ENCODE data around the gene MECP2.
A peak's percentile ranks its signal among the peaks of the same experiment; 100 is the strongest.
"Not testable (repeated sequence)": the region's sequence is repeated elsewhere in the genome, so short reads cannot be mapped to it uniquely, and the experiment has no call there.

MECP2 gene

DNA sequence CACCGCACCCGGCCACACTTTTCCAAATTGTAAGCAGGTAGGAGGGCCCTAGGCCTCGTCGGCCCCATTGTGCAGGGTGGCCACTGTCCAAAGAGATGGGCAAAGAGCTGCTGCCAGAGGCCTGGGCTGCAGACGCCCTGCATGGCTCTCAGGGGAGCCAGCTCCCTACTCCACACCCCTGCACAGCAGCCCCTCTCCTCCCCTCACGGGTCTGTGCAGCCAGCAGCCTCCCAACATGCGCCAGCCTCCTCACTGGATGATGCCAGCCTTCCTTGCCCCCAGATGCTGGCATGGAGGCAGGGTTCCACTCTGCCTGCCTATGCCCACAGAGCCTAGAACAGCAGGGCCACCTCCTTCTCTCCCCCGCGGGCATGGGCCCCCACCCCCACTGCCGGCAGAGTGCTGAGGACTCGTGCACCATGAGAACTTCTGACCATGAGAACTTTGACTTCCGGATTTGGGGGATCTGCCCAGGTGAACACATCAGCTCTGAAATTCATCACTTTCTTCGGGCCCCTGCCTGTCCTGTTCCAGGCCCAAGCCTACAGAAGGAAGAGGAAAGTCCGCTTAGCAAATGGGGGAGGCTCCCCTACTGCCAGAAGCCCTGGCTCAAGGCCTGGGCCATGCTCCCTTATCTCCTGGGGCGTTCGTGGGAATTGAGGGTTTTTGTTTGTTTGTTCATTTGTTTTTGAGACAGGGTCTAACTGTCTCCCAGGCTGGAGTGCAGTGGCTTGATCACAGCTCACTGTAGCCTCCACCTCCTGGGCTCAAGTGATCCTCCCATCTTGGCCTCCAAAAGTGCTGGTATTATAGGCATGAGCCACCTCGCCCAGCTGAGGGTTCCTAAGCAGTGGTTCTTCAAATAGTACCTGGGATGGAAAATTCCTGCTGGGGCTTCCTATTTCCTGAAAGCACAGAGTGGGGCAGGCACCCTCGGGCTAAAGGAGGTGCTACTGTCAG, 85.9 kb downstream of the MECP2 start:
- ATAC-seq (replicated peaks) (no peak), DNase-seq (no peak)
- H3K4me1 Mint-ChIP-seq (ENCODE audit: low read depth in 2 of 2) = peaks cover 12 to 14% of the 10 kb centered on the region in 2 donors
- no peaks in the 10 kb centered on the region for H3K27me3 Mint-ChIP-seq
- H3K36me3 Mint-ChIP-seq (ENCODE audit: insufficient read depth) = peaks cover 50% of the 10 kb centered on the region
- H3K9me3 Mint-ChIP-seq = no peaks in the 10 kb centered on the region
- H3K4me3 Mint-ChIP-seq = no peak overlapping the region
- peak overlapping the region in 1 of 2 donors; percentile 38 for H3K27ac Mint-ChIP-seq

DNA sequence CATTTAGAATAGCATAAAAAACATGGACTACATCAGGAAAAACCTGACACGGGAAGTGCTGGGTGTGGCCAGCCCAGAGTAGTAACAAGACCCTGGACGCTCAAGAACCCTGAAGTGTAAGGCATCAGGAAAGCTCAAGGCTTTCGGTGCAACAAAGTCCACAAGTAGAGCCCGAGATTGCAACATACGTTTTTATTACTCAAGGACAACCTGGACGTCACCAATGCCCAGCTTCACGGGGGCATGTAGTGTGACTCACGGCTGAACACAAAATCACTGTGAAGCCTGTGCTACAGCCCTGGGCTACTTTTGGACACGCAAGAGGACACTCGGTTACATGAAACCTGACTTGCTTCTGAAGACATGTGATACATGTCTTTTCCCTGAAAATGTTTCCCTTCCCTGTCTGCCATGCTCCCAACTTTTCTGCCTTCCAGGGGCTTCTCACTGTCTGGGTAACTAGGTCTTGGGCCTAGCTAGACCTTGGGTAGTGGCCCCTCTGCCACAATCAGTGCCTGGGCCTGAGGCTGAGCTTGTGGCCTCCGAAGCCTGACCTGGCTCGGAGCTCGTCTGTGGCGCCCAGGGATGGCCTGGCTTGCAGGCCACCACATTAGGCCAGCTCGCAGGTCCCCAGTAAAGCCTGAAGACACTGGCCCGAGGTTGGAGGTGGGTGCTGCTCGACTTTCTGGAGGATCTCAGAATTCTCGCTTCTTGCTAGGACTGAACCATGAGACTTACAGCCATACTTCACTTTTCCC, 87.0 kb downstream of the MECP2 start:
- DNase-seq (no peak), ATAC-seq (replicated peaks) (no peak)
- Mint-ChIP-seq H3K4me3 (no peak overlapping the region), H3K27me3 (no peaks in the 10 kb centered on the region), H3K4me1 (ENCODE audit: low read depth in 2 of 2) (peaks cover 9 to 12% of the 10 kb centered on the region in 2 donors), H3K36me3 (ENCODE audit: insufficient read depth) (peaks cover 43% of the 10 kb centered on the region), H3K9me3 (no peaks in the 10 kb centered on the region), H3K27ac (no peak overlapping the region)

DNA sequence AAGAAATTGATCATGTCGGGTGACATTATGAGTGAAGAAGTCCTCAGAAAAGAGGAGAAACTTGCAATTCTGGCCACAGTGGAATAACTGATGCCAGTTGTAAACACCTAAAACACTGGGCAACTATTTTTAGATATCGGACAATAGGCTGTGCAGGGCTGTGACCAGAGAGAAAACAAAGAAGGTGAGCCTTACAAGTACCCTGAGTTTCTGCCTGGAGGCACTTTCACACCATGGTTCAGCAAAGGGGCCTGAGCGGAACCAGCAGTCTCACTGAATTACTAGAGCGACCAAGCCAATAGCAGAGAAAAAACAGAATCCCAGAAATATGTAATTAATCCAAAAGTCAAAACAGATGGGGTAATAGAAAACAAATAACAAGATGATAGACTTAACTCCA, 89.0 kb downstream of the MECP2 start:
- no peak for ATAC-seq (replicated peaks)
- no peaks in the 10 kb centered on the region for H3K27me3 Mint-ChIP-seq
- no peaks in the 10 kb centered on the region for H3K9me3 Mint-ChIP-seq
- DNase-seq = no peak
- H3K36me3 Mint-ChIP-seq (ENCODE audit: insufficient read depth) = peaks cover 30% of the 10 kb centered on the region
- H3K27ac Mint-ChIP-seq = peak overlapping the region in 1 of 2 donors; percentile 23
- H3K4me1 Mint-ChIP-seq (ENCODE audit: low read depth in 2 of 2) = peaks cover 3 to 4% of the 10 kb centered on the region in 2 donors
- no peak overlapping the region for H3K4me3 Mint-ChIP-seq

DNA sequence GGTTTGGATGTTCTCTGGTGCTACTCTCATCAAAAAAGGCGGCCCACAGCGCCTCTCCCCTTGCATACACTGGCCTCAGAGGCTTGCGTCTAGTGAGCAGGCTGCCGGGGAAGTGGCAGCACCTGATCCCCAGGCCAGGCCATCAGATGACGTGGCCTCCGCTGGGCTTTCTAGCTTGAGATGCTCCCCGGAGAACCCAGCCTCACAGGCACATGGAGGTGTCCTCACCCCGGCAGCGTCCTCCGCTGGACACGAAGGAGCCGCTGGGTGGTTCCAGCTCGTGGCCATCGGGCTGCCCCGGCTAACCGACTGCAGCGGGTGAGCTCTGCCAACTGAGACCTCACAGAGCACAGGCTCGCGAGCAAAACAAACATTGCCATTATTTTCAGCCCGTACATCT, 90.6 kb downstream of the MECP2 start:
- H3K27ac Mint-ChIP-seq = no peak overlapping the region
- peaks cover 13 to 14% of the 10 kb centered on the region in 2 donors for H3K4me1 Mint-ChIP-seq (ENCODE audit: low read depth in 2 of 2)
- ATAC-seq (replicated peaks) = no peak
- no peak overlapping the region for H3K4me3 Mint-ChIP-seq
- H3K36me3 Mint-ChIP-seq (ENCODE audit: insufficient read depth) = peaks cover 25% of the 10 kb centered on the region
- no peaks in the 10 kb centered on the region for H3K27me3 Mint-ChIP-seq
- H3K9me3 Mint-ChIP-seq = no peaks in the 10 kb centered on the region
- DNase-seq = no peak

DNA sequence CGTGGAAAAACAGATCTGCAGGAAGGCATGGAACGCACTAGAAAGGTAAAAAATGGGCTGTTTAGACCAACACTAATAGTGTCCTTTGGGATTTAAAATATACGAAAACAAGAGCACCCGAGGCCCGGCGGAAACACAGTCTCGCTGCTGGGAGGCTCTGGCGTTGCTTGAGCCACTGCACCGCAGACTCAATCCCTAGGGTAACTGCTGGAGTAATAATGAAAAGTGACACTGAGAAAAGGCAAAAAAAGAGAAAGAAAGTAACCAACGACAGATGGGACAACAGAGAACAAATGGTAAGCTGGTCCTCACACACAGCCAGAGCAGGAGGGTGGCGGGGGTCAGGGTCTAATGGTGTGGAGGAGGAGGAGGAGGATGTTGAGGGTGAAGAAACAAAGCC, 93.2 kb downstream of the MECP2 start:
- H3K4me3 Mint-ChIP-seq = no peak overlapping the region
- H3K36me3 Mint-ChIP-seq (ENCODE audit: insufficient read depth) = peaks cover 16% of the 10 kb centered on the region
- no peak for ATAC-seq (replicated peaks)

DNA sequence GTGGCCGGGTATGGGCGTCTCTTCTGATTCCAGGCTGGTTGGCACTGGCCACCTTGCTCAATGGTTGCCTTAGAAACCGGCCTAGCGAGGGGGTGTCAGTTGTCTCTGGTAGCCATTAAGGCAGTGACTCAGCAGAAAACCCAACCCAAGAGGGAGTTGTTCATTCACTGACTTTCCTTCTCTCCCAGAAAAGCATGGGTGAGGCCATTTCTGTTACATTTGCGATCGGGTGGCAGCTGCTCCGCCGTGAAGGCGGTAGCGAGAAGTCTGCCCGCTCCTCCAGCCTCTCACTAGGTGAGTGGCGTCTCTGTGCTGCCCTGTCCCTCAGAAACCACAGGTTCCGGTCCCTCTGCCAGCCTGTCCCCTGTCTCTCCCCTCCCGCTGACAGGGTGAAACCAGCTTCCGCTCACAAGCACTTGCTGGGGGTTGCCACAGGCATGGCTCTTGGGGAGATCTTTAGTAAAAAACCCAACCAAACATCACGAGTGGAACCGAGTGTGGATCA, 95.2 kb downstream of the MECP2 start:
- ATAC-seq (replicated peaks) (peak; percentile 95), DNase-seq (peak; percentile 38 to 51 (median 48))
- Mint-ChIP-seq H3K4me3 (peak overlapping the region; percentile 77 to 81), H3K36me3 (ENCODE audit: insufficient read depth) (peaks cover 2% of the 10 kb centered on the region), H3K27ac (peak overlapping the region; percentile 59 to 90), H3K9me3 (no peaks in the 10 kb centered on the region), H3K4me1 (ENCODE audit: low read depth in 2 of 2) (peaks cover 11 to 18% of the 10 kb centered on the region in 2 donors), H3K27me3 (no peaks in the 10 kb centered on the region)

More for the DNA sequence above, 93.2 kb downstream of the MECP2 start:
- no peaks in the 10 kb centered on the region for H3K27me3 Mint-ChIP-seq
- H3K9me3 Mint-ChIP-seq = no peaks in the 10 kb centered on the region
- peaks cover 14 to 18% of the 10 kb centered on the region in 2 donors for H3K4me1 Mint-ChIP-seq (ENCODE audit: low read depth in 2 of 2)
- DNase-seq = no peak
- H3K27ac Mint-ChIP-seq = peak overlapping the region in 1 of 2 donors; percentile 66

DNA sequence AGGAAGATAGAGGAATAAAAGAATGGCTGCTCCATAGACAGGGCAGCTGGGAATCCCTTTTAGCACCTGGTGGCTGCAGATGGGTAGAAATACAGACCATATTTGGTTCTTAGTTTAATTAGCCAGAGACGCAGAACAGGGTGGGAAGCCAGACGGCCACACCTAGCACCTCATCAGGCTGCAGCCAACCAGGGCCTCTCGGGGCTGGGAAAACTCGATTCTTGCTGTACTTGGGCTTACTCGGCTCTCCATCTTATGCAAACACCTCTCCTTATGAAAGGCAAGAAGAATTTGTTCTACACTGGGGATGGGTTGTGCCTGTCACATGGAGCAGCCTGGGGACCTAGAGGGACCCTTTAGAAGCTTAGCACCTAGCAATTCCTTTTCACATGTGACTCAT, 97.5 kb downstream of the MECP2 start:
- no peak for DNase-seq
- no peak for ATAC-seq (replicated peaks)
- Mint-ChIP-seq H3K27ac (no peak overlapping the region), H3K36me3 (ENCODE audit: insufficient read depth) (peaks cover 2% of the 10 kb centered on the region), H3K9me3 (no peaks in the 10 kb centered on the region), H3K27me3 (no peaks in the 10 kb centered on the region), H3K4me1 (ENCODE audit: low read depth in 2 of 2) (peaks cover 11 to 18% of the 10 kb centered on the region in 2 donors), H3K4me3 (no peak overlapping the region)

DNA sequence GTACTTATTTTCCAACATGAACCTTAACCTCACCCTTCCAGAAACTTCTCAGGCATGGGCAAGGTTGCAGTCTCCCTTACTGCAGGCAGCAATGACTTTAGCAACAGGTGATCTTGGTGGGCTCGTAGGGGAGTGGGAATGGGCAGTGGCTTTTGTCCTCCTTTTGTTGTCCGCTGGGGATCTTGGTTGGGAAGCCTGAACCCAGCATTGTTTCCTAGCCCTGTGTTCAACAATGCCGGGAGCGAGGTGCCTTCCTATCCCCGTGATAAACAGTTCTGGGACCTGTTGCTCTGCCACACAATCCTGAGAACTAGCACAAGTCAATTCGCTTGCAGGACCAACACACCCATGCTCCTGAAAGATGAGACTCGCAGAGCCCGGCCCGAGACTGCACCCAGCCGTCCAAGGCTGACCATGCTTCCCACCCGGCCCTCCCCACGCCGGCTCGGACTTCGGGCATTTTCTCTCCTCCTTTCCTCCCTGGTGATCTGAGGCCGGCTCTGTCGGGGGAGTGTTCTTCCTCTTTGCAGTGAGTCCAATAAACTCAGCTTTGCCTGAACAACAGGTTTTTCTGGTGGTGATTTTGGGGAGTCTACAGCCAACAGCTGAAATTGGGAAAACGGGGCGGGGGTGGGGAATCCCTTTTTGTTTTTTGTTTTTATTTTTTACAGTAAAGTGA, 98.0 kb downstream of the MECP2 start:
- Mint-ChIP-seq H3K27me3 (no peaks in the 10 kb centered on the region), H3K27ac (no peak overlapping the region), H3K4me3 (no peak overlapping the region), H3K36me3 (ENCODE audit: insufficient read depth) (peaks cover 2% of the 10 kb centered on the region), H3K9me3 (no peaks in the 10 kb centered on the region), H3K4me1 (ENCODE audit: low read depth in 2 of 2) (peaks cover 11 to 18% of the 10 kb centered on the region in 2 donors)
- DNase-seq = no peak
- no peak for ATAC-seq (replicated peaks)

DNA sequence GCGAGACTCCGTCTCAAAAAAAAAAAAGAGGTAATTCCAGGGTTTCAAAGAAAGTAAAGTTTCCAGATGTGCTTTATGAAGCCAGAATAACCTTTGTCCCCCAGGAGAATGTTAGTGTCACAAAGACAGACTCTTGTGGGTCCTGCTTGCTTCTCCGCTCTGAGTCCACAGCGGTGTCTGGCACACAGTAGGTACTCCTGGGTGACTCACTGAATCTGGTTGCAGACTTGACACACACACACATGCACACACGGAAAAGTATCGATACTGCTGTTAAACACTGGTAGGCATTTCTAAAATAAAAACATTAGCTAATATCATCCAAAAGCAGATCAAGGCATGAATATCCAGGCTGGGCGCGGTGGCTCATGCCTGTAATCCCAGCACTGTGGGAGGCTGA, 102.0 kb downstream of the MECP2 start:
- DNase-seq = no peak
- H3K27ac Mint-ChIP-seq = no peak overlapping the region
- H3K4me1 Mint-ChIP-seq (ENCODE audit: low read depth in 2 of 2) = peaks cover 2 to 4% of the 10 kb centered on the region in 2 donors
- H3K9me3 Mint-ChIP-seq = no peaks in the 10 kb centered on the region
- H3K4me3 Mint-ChIP-seq = no peak overlapping the region
- no peaks in the 10 kb centered on the region for H3K27me3 Mint-ChIP-seq
- H3K36me3 Mint-ChIP-seq (ENCODE audit: insufficient read depth) = no peaks in the 10 kb centered on the region
- ATAC-seq (replicated peaks) = no peak

DNA sequence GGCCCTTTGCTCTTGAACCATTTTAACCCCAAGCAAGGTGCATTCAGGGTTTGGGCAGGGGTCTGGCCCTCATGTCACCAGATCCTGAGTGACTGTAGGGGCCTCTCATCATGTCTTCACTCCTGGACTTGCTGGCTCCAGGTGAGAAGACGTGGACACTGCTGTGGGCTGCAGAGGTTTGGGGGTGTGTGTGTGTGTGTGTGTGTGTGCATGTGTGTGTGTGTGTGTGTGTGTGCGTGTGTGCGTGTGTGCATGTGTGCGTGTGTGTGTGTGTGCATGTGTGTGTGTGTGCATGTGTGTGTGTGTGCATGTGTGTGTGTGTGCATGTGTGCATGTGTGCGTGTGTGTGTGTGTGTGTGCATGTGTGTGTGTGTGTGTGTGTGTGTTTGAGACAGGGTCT, 103.1 kb downstream of the MECP2 start:
- not testable (repeated sequence) for H3K9me3 Mint-ChIP-seq; H3K27me3 Mint-ChIP-seq; H3K4me1 Mint-ChIP-seq (ENCODE audit: low read depth in 2 of 2); H3K36me3 Mint-ChIP-seq (ENCODE audit: insufficient read depth); DNase-seq; H3K27ac Mint-ChIP-seq; ATAC-seq (replicated peaks); H3K4me3 Mint-ChIP-seq

DNA sequence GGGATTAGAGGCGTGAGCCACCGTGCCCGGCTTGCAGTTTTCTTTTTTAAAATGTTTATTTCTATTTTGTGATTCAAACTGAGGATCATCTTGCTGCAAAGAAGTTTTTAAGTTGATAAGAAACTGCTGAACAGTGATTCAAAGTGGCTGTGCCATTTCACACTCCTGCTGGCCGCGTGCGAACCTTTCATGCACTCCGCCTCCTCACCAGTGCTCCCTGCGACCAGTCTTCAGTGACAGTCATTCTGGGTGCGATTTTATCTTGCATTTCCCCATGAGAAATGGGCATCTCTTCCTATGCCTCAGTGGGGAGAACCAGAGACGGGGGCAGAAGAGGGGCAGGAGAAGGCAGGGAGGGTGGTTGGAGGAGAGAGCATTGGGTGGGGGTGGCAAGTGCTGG, 103.5 kb downstream of the MECP2 start:
- no peaks in the 10 kb centered on the region for H3K36me3 Mint-ChIP-seq (ENCODE audit: insufficient read depth)
- DNase-seq = no peak
- peaks cover 4 to 9% of the 10 kb centered on the region in 2 donors for H3K4me1 Mint-ChIP-seq (ENCODE audit: low read depth in 2 of 2)
- no peak overlapping the region for H3K27ac Mint-ChIP-seq
- H3K27me3 Mint-ChIP-seq = no peaks in the 10 kb centered on the region
- no peak overlapping the region for H3K4me3 Mint-ChIP-seq
- ATAC-seq (replicated peaks) = no peak
- no peaks in the 10 kb centered on the region for H3K9me3 Mint-ChIP-seq

DNA sequence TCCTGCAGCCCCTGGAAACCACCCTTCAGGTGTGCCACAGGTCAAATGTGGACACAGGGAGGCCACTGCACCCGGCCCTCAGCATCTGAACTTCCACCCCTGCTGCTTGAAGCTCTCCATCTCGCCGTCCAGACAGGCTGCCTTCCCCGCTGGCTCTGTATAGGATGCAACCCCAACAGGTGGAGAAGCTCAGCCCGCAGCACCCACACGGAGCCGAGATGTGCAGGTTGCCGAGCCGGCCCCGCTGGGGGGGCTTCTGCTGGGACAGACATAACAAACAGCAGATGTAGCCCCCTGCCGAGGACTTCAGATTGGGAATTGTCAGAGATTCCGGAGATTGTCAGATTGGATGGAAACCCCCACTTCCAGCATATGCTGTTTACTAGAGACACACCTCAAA, 104.4 kb downstream of the MECP2 start:
- H3K9me3 Mint-ChIP-seq = no peaks in the 10 kb centered on the region
- H3K36me3 Mint-ChIP-seq (ENCODE audit: insufficient read depth) = no peaks in the 10 kb centered on the region
- DNase-seq (no peak), ATAC-seq (replicated peaks) (no peak)
- H3K27ac Mint-ChIP-seq = no peak overlapping the region
- peaks cover 4 to 9% of the 10 kb centered on the region in 2 donors for H3K4me1 Mint-ChIP-seq (ENCODE audit: low read depth in 2 of 2)
- H3K27me3 Mint-ChIP-seq = no peaks in the 10 kb centered on the region
- no peak overlapping the region for H3K4me3 Mint-ChIP-seq

DNA sequence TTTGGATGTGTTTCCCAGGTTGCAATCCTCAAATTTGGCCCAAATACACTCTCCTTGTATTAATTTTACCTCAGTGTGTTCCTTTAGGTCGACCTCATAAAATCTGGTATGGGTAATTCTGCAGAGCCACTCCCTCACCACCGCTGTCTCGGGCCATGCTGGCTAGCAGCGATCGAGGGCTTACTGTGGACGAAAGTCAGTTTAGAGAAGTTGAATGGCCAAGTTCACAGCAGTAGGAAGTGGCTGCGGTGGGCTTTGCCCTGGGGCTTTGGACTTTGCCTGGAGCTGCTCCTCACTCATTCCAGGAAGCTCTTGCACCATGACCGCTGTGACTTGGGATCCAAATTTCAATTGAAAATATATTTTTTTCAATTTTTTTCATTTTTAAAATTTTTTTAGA, 105.3 kb downstream of the MECP2 start:
- H3K27ac Mint-ChIP-seq = no peak overlapping the region
- DNase-seq = no peak
- H3K27me3 Mint-ChIP-seq = no peaks in the 10 kb centered on the region
- ATAC-seq (replicated peaks) = no peak
- no peak overlapping the region for H3K4me3 Mint-ChIP-seq
- H3K36me3 Mint-ChIP-seq (ENCODE audit: insufficient read depth) = no peaks in the 10 kb centered on the region
- peaks cover 4 to 9% of the 10 kb centered on the region in 2 donors for H3K4me1 Mint-ChIP-seq (ENCODE audit: low read depth in 2 of 2)
- no peaks in the 10 kb centered on the region for H3K9me3 Mint-ChIP-seq
